ENCODE results near the gene KCTD8. TPM values are rescaled to one million over a fixed set of nuclear protein-coding genes. Genes with fewer than 3 reads are reported as not detected.

Gene KCTD8
- total RNA-seq, 1 experiment from 2014 or later = 0.16 TPM

- no peak overlapping the region for H3K4me3 Mint-ChIP-seq (ENCODE audit: unreplicated experiment)
- DNase-seq (ENCODE audit: unreplicated experiment) = no peak
- BruUV-seq (replicated peaks) = no TSS peak
- no peaks in the 10 kb centered on the region for H3K36me3 Mint-ChIP-seq (ENCODE audit: insufficient read depth, unreplicated experiment)
- H3K27ac Mint-ChIP-seq (ENCODE audit: low read depth, unreplicated experiment) = no peak overlapping the region
- intact Hi-C loops (cut with micrococcal nuclease) = no loop called here
- peaks cover 4% of the 10 kb centered on the region for H3K4me1 Mint-ChIP-seq (ENCODE audit: insufficient read depth, unreplicated experiment)
- no peak for TF ChIP-seq CTCF (IDR thresholded peaks at IDR 0.05; ENCODE audit: unreplicated experiment)
- no peaks in the 10 kb centered on the region for H3K9me3 Mint-ChIP-seq (ENCODE audit: unreplicated experiment)
- CTCF ChIA-PET = no interaction called here
- POLR2A ChIA-PET = no interaction called here
- no peaks in the 10 kb centered on the region for H3K27me3 Mint-ChIP-seq (ENCODE audit: insufficient read depth, unreplicated experiment)
These were observed 282.7 kb downstream of the KCTD8 start for GRCh38 chr4:44165938-44166337.

GRCh38 chr4:44162538-44163270 lies 285.9 kb downstream of the KCTD8 start:
- BruUV-seq (replicated peaks) = no TSS peak
- Mint-ChIP-seq H3K36me3 (ENCODE audit: insufficient read depth, unreplicated experiment) (no peaks in the 10 kb centered on the region), H3K27me3 (ENCODE audit: insufficient read depth, unreplicated experiment) (no peaks in the 10 kb centered on the region), H3K4me1 (ENCODE audit: insufficient read depth, unreplicated experiment) (peaks cover 16% of the 10 kb centered on the region), H3K4me3 (ENCODE audit: unreplicated experiment) (no peak overlapping the region), H3K9me3 (ENCODE audit: unreplicated experiment) (no peaks in the 10 kb centered on the region), H3K27ac (ENCODE audit: low read depth, unreplicated experiment) (no peak overlapping the region)
- no peak for DNase-seq (ENCODE audit: unreplicated experiment)
- no peak for TF ChIP-seq CTCF (IDR thresholded peaks at IDR 0.05; ENCODE audit: unreplicated experiment)
- ChIA-PET CTCF (interaction anchor here (0.7 to 0.8 kb wide), 2 partner anchors 11 to 317 kb away, joined by 3 read pairs; no protein-coding TSS in a partner anchor), POLR2A (interaction anchor here (2.2 kb wide), 1 partner anchor 12 kb away, joined by 7 read pairs; no protein-coding TSS in a partner anchor)
- intact Hi-C loops (cut with micrococcal nuclease) = no loop called here

- peaks cover 21% of the 10 kb centered on the region for H3K4me1 Mint-ChIP-seq (ENCODE audit: insufficient read depth, unreplicated experiment)
- no peak overlapping the region for H3K27ac Mint-ChIP-seq (ENCODE audit: low read depth, unreplicated experiment)
- intact Hi-C loops (cut with micrococcal nuclease) = no loop called here
- no TSS peak for BruUV-seq (replicated peaks)
- H3K27me3 Mint-ChIP-seq (ENCODE audit: insufficient read depth, unreplicated experiment) = no peaks in the 10 kb centered on the region
- no peaks in the 10 kb centered on the region for H3K36me3 Mint-ChIP-seq (ENCODE audit: insufficient read depth, unreplicated experiment)
- TF ChIP-seq CTCF (IDR thresholded peaks at IDR 0.05; ENCODE audit: unreplicated experiment) = no peak
- H3K9me3 Mint-ChIP-seq (ENCODE audit: unreplicated experiment) = no peaks in the 10 kb centered on the region
- H3K4me3 Mint-ChIP-seq (ENCODE audit: unreplicated experiment) = no peak overlapping the region
- POLR2A ChIA-PET = no interaction called here
- CTCF ChIA-PET = no interaction called here
- DNase-seq (ENCODE audit: unreplicated experiment) = no peak
These were observed 286.9 kb downstream of the KCTD8 start for GRCh38 chr4:44161756-44162155.

- no peak for TF ChIP-seq CTCF (IDR thresholded peaks at IDR 0.05; ENCODE audit: unreplicated experiment)
- no peak for DNase-seq (ENCODE audit: unreplicated experiment)
- Mint-ChIP-seq H3K9me3 (ENCODE audit: unreplicated experiment) (no peaks in the 10 kb centered on the region), H3K4me1 (ENCODE audit: insufficient read depth, unreplicated experiment) (peaks cover 21% of the 10 kb centered on the region), H3K27ac (ENCODE audit: low read depth, unreplicated experiment) (peak overlapping the region; percentile 32), H3K4me3 (ENCODE audit: unreplicated experiment) (no peak overlapping the region), H3K36me3 (ENCODE audit: insufficient read depth, unreplicated experiment) (no peaks in the 10 kb centered on the region), H3K27me3 (ENCODE audit: insufficient read depth, unreplicated experiment) (no peaks in the 10 kb centered on the region)
- intact Hi-C loops (cut with micrococcal nuclease) = no loop called here
- ChIA-PET POLR2A (no interaction called here), CTCF (no interaction called here)
- no TSS peak for BruUV-seq (replicated peaks)
These were observed 287.7 kb downstream of the KCTD8 start for GRCh38 chr4:44160776-44161367.

Data from MCF 10A (cell line).